Thyroid gland (tissue), 4 donors: ENCODE results near the gene SCUBE3.

ENCODE experiments used
- POLR2A ChIP-seq, 2 donors: fragments of 450-650 bp; IDR thresholded peaks; one replicate each; pipeline ENCODE4 v1.6.1; 2017; ENCODE audit warnings: antibody characterized with exemption in 2 of 2, mild to moderate bottlenecking in 2 of 2, moderate library complexity in 1 of 2
- TF ChIP-seq, protein P1 (sequence below), 6 experiments: fragments of 200-600 bp in 3 of 6; fragments of 450-650 bp in 3 of 6; sonication (generic) in 3 of 6; IDR thresholded peaks; one replicate each; pipeline ENCODE4 v1.5.1; 2016 to 2019; ENCODE audit warnings: antibody characterized with exemption in 6 of 6, mild to moderate bottlenecking in 2 of 6, inconsistent platforms in 1 of 6, moderate library complexity in 1 of 6

DNA sequence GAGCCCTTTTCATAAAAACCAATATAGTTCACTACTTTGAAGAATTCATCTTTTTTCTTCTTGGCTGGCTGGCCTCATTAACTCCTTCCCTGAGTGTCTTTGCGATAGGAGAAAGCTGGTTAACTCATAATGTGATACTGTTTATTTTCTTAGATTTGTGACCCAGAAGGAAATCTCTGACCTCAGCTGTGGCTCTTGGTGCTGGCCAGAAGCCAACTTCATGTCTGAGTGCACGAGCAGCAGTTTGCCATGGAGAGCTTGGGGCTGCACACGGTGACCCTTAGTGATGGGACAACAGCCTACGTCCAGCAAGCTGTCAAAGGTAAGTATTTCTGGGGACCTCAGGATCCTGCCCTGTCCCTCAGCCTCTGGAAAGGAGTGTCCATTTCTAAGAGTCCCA is 67.1 kb downstream of the SCUBE3 start:
- TF ChIP-seq POLR2A (IDR thresholded peaks at IDR 0.05) = no peak
- TF ChIP-seq, protein P1, sequence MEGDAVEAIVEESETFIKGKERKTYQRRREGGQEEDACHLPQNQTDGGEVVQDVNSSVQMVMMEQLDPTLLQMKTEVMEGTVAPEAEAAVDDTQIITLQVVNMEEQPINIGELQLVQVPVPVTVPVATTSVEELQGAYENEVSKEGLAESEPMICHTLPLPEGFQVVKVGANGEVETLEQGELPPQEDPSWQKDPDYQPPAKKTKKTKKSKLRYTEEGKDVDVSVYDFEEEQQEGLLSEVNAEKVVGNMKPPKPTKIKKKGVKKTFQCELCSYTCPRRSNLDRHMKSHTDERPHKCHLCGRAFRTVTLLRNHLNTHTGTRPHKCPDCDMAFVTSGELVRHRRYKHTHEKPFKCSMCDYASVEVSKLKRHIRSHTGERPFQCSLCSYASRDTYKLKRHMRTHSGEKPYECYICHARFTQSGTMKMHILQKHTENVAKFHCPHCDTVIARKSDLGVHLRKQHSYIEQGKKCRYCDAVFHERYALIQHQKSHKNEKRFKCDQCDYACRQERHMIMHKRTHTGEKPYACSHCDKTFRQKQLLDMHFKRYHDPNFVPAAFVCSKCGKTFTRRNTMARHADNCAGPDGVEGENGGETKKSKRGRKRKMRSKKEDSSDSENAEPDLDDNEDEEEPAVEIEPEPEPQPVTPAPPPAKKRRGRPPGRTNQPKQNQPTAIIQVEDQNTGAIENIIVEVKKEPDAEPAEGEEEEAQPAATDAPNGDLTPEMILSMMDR (IDR thresholded peaks at IDR 0.05) = no peak
